Measurements from ENCODE around the gene NRCAM. TPM values are rescaled to one million over a fixed set of nuclear protein-coding genes. Genes with fewer than 3 reads are reported as not detected.
A peak's percentile ranks its signal among the peaks of the same experiment; 100 is the strongest.

Gene NRCAM
- total and polyA plus RNA-seq, 12 donors, result 0.08 to 1.3 (median 0.38) TPM

DNA sequence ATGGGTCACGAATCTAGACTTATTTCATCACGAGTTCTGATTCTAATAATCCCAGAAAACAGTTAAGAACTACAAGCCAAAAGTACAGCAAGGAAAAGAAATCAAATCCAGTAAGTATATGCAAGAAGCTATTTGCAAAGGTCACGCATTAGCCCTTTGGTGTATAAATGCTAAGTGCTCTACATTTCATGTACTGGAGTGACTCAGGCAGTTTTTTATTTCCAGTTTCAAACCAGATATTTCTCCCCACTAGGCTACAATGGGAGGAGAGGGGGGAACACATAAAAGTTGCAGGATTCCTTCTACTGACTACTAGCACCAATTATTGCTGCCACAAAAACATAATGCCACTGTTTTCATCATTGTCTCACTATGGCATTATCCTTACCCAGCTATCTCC is 148.0 kb downstream of the NRCAM start:
- intact Hi-C loops (cut with DNase I), result no loop called here
- TF ChIP-seq, protein P1, sequence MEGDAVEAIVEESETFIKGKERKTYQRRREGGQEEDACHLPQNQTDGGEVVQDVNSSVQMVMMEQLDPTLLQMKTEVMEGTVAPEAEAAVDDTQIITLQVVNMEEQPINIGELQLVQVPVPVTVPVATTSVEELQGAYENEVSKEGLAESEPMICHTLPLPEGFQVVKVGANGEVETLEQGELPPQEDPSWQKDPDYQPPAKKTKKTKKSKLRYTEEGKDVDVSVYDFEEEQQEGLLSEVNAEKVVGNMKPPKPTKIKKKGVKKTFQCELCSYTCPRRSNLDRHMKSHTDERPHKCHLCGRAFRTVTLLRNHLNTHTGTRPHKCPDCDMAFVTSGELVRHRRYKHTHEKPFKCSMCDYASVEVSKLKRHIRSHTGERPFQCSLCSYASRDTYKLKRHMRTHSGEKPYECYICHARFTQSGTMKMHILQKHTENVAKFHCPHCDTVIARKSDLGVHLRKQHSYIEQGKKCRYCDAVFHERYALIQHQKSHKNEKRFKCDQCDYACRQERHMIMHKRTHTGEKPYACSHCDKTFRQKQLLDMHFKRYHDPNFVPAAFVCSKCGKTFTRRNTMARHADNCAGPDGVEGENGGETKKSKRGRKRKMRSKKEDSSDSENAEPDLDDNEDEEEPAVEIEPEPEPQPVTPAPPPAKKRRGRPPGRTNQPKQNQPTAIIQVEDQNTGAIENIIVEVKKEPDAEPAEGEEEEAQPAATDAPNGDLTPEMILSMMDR (IDR thresholded peaks at IDR 0.05), result no peak
- Histone ChIP-seq H3K27ac (peak overlapping the region in 1 of 10 donors; percentile 8), H3K9me3 (no peaks in the 10 kb centered on the region), H3K36me3 (no peaks in the 10 kb centered on the region), H3K27me3 (no peaks in the 10 kb centered on the region), H3K4me1 (peaks cover 0 to 19% (median 0%) of the 10 kb centered on the region in 9 donors), H3K4me3 (no peak overlapping the region)
- no peak for ATAC-seq
- WGBS, 2 donors, result 94 to 96% methylated on average over 3 of the region's 3 CpGs
- no peak for DNase-seq

DNA sequence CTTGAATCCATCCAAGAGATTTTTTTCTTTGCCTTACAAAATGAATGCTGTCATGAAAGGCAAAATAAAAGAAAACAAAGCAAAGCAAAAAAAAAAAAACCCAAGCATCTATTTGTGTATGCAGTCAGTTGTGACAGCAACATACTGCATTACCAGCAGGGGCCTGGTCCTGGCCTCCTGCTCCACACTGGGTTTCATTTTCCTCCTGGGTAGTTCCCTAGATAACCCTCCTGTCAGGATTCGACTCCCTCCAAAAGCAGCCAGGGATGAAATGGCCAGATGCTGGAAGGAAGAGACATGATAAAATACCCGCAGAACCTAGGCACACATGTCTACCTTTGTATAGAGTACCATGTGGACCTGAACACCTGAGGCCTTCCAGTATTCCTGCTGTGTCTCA is 148.6 kb downstream of the NRCAM start:
- DNase-seq, result no peak
- Histone ChIP-seq H3K36me3 (no peaks in the 10 kb centered on the region), H3K27ac (no peak overlapping the region), H3K4me3 (no peak overlapping the region), H3K9me3 (no peaks in the 10 kb centered on the region), H3K4me1 (peaks cover 0 to 19% (median 0%) of the 10 kb centered on the region in 9 donors), H3K27me3 (no peaks in the 10 kb centered on the region)
- WGBS, 2 donors, result 47 to 63% methylated on average over 2 of the region's 2 CpGs
- no peak for ATAC-seq
- TF ChIP-seq, protein P1 (IDR thresholded peaks at IDR 0.05), result no peak
- intact Hi-C loops (cut with DNase I), result no loop called here

DNA sequence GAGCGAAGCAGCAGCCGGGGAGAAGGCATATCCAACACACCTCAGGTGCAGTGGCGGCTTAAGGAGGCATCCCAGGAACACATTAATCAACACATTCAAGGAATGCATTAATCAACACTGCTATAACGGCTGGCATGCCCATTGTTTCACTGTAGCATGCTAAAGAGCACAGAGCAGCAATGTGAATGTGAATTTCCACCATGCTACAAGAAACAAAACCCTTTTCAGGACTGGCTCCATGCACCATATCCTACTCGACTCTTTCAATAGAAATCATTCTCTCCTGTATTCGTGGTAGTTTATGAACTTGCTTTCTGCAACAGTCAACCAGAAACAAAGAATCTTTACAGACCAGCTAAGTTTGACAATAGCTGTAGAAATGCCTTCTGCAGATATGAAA is 149.0 kb downstream of the NRCAM start:
- ATAC-seq (no peak), DNase-seq (no peak)
- Histone ChIP-seq H3K27me3 (no peaks in the 10 kb centered on the region), H3K4me3 (no peak overlapping the region), H3K36me3 (no peaks in the 10 kb centered on the region), H3K27ac (no peak overlapping the region), H3K4me1 (peaks cover 0 to 19% (median 0%) of the 10 kb centered on the region in 9 donors), H3K9me3 (no peaks in the 10 kb centered on the region)
- intact Hi-C loops (cut with DNase I), result no loop called here
- TF ChIP-seq, protein P1 (IDR thresholded peaks at IDR 0.05), result no peak
- 71 to 75% methylated on average over 6 of the region's 6 CpGs for WGBS, 2 donors

DNA sequence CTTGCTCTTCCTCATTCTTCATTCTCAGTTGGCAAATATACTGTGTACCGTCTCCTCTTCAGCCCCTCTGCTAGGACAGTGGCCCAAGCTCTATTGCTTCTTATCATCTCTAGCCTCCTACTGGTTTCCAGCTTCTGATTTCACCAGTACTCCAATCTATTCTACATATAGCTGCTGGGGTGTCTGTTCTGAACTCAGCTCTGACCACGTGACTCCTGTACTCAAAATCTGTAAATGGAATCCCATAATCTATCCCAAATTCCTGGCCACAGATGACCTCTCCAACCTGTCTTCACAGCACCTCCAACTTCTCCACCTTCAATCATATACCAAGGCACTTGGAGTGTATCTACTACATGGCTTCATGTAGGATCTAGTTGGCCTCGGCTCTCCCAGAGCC is 152.9 kb downstream of the NRCAM start:
- intact Hi-C loops (cut with DNase I), result no loop called here
- H3K4me3 ChIP-seq, result no peak overlapping the region
- H3K36me3 ChIP-seq, result no peaks in the 10 kb centered on the region
- no peak for DNase-seq
- H3K4me1 ChIP-seq, result no peaks in the 10 kb centered on the region
- no peaks in the 10 kb centered on the region for H3K9me3 ChIP-seq
- WGBS, 2 donors, result 81 to 82% methylated on average over 3 of the region's 3 CpGs
- TF ChIP-seq, protein P1 (IDR thresholded peaks at IDR 0.05), result no peak
- H3K27me3 ChIP-seq, result no peaks in the 10 kb centered on the region
- no peak for ATAC-seq
- H3K27ac ChIP-seq, result no peak overlapping the region
